Cardiac septum (tissue), 1 donor: ENCODE results near the gene DEPP1. TPM values are rescaled to one million over a fixed set of nuclear protein-coding genes. Genes with fewer than 3 reads are reported as not detected.
A peak's percentile ranks its signal among the peaks of the same experiment; 100 is the strongest.
"Not testable (repeated sequence)": the region's sequence is repeated elsewhere in the genome, so short reads cannot be mapped to it uniquely, and the experiment has no call there.

ENCODE experiments used
- DNase-seq: peaks from one replicate; pipeline ENCODE4 v3.0.0-alpha.2; 2020; ENCODE audit warnings: low spot score
- intact Hi-C: fragments of 100-400 bp; cut with DNase I; formaldehyde crosslinking; loops from one replicate; pipeline ENCODE4 v1.14.0; 2022
- long read RNA-seq: library from polyadenylated mRNA; unstranded; transcript quantifications from one replicate; pipeline ENCODE4 v2.0.0, GENCODE V29; 2021
- total RNA-seq: library from RNA; stranded (reverse); fragmentation: NEBNext Ultra II Directional; extraction: Animal tissue kit (Norgen Biotek cat#: 25700); gene quantifications from one replicate; pipeline ENCODE4 v1.2.1, GENCODE V29; 2021
- donor health status: DM: no; HTN: no; CAD: no.

The DEPP1 gene, protein sequence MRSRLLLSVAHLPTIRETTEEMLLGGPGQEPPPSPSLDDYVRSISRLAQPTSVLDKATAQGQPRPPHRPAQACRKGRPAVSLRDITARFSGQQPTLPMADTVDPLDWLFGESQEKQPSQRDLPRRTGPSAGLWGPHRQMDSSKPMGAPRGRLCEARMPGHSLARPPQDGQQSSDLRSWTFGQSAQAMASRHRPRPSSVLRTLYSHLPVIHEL
- total RNA-seq = 45.5 TPM
- long read RNA-seq, transcript DEPP1-201 (2 exons, 2,120 nt) = major isoform, 42 of 60 reads
- long read RNA-seq, partial matches to known transcripts = 18 of 60 reads
- long read RNA-seq, other reads (novel, unspliced or antisense) = 0 of 60 reads

DNA sequence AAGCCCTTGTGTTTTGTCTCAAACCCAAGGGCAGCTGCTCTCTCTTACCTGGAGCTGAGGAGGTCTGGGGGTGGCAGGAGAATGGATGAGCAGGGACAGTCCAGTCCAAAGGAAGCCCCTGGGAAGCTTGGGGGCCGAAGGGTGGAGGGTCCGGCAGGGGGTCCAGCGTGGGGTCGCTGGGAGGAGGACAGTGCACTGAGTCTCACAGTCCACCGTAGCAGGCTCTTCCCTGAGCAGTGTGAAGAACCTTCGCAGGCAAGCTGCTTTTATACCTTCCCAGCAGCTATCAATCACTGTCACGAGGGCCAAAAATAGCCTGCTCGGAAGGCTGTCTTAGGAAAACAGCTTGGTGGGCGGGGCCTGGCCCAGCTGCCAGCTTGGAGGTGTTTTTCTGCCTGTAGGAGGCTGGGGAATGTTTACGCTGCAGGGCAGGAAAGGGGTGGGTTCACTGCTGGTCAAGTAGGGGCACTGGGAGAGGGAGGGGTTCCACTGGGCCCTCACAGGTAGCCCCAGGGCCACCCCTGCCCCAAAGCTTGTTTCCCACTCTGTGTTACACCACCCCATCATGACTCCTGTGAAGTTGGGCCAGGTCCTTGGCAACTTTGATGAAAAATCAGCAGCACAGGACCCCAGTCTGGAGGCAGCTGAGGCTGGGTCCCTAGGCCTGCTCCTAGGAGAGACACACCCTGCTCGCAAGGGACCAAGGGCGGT is at the start of gene DEPP1:
Gene DEPP1 (minus strand): TSS at position 240 of the 711 bp plus-strand sequence. CDS start 779 bp downstream, outside the sequence.
- peak; percentile 95 for DNase-seq
- intact Hi-C loops = loop anchor here (2.0 to 10.0 kb wide), 3 partner anchors 20 to 104 kb away; partner anchors contain the start of genes RASSF4 and ZNF22

DNA sequence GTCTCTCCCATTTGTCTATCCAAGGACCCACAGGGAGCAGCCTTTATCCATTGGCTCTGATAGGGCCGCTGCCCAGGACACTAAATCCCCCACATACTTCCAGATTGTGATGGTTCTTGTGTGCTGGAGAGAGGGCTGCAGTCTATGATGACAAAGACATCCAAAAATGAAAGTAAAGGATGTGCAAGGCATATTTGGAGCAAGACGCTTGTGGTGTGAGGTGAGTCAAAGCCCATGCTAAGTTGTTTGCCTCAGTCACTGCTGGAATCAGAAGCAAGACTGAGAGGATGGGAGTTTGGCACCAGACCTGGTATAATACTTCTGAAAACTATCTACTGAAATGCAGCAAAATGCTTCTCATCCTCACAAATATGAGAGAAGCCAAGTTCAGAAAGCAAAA is 44.8 kb upstream of the DEPP1 start:
- intact Hi-C loops = no loop called here
- DNase-seq = no peak

DNA sequence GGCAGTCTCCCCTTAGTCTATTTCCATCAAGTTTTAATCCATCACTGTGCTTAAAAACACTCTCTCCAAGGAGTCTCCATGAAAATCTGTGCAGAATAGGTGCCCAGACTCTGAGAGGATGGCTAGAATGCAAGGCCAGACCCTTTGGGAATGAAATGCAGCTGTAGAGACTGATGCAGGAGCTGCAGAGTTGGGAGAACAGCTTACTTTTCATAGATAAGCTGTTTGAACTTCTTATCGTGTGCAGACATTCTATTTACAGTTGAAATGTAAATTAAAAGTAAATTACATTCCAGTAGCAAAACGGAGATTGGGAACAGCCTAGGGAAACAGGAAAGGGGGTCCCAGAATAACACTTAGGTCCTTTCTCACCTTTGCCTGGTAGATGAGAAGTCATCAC is 37.0 kb upstream of the DEPP1 start:
- DNase-seq = no peak
- intact Hi-C loops = no loop called here

DNA sequence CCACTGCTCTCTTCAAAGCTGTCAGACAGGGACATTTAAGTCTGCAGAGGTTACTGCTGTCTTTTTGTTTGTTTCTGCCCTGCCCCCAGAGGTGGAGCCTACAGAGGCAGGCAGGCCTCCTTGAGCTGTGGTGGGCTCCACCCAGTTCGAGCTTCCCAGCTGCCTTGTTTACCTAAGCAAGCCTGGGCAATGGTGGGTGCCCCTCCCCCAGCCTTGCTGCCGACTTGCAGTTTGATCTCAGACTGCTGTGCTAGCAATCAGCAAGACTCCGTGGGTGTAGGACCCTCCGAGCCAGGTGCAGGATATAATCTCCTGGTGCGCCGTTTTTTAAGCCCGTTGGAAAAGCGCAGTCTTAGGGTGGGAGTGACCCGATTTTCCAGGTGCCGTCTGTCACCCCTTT is 35.9 kb upstream of the DEPP1 start:
- DNase-seq, intact Hi-C loops: not testable (repeated sequence)

DNA sequence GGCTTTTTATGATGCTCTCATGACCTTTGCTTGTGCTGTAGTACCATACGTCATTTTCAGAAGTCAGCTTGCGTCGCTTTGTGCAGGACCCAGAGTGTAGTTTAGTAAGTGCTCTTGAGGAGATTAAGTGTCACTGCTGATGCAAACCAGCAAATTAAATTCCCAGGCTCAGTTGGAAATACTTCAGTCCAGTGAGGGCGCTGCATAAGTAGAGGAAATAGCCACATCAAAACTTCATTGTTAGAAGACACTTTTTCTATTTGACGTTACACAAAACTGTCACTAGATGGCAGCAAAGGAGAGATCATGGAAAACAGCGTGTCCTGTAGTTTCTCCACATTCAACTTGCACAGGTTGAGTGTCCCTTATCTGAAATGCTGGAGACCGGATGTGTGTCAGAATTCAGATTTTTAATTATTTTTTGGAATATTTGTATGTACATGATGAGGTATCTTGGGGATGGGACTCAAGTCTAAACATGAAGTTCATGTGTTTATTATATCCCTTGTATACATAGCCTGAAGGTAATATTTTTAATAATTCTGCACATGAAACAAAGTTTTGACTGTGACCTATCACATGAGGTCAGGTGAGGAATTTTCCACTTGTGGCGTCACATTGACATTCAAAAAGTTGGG is 30.0 kb upstream of the DEPP1 start:
- no peak for DNase-seq
- intact Hi-C loops = loop anchor here (5.0 kb wide), 1 partner anchor 664 kb away; the partner anchor contains the start of gene ZFAND4

DNA sequence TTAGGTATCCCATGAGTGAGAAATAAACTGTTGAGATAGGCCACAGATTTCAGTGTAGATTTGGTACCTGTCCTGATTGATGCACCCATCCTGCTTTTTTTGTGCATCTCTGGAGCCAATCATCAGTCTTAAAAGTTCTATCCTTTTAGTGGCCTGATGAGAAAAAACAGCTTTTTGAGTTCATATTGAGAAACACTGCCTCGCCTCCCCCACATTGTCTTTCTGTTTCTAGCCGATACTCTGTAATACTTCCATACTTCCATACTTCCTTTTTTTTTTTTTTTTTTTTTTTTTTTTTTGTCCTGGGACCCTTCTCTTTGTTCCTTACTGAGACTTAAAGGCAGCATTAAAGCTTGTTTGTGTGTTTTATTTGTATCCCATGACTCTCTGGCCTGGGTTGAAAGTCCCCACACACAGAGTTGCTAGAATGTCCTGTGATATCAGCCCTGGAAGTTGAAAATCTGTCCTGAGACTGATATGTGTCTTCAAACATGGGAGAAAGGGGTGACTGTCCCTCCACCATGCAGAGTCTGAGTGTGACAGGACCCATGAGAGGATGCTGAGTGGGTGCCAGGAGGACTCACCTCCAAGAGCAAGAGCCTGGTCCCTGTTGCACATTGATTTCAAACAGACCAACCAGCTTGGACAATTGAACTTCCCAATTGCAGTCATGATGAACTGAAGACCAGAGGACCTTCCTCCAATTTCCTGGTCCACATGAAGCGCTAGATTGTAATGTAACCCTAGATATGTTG is 27.8 kb upstream of the DEPP1 start:
- no peak for DNase-seq
- intact Hi-C loops = loop anchor here (5.0 kb wide), 1 partner anchor 666 kb away; the partner anchor contains the start of gene ZFAND4

DNA sequence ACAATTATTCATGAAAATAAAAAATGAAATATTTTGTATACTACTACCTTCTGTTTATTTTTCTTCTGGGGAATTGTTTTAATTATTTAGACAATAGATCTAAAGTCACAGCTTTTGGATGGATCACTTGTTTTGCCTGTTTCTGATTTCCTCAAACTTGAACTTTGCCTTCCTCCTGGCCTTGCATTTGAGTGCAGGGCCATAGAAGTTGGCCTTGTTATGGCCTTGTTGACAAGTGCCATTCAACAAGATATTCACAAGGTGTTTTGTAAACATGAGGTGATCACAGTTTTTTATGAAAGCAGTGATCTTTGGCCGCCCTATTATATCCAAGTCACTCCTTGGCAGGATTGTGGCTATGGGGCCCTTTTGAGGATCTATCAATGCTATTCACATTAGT is 26.7 kb upstream of the DEPP1 start:
- DNase-seq = no peak
- intact Hi-C loops = loop anchor here (5.0 kb wide), 1 partner anchor 667 kb away; the partner anchor contains the start of gene ZFAND4

DNA sequence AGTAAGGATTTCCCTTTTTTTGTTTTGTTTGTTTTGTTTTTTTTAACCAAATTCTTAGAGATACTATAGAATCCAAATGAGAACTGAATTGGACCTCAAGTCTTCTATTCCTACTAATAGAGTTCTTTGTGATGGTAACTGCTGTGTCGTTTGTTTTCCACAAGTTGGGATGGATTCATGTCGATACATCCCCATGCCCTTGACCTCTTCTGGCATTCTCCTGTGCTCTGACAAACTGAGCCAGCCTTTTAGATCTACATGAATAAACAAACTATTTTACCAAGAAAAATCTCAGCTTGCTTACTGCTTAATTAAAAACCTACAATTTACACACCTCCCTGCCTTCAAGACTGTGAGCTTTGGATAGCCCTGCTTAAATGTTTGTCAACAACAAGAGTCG is 26.1 kb upstream of the DEPP1 start:
- no peak for DNase-seq
- intact Hi-C loops = loop anchor here (5.0 kb wide), 2 partner anchors 37 to 668 kb away; partner anchors contain the start of gene ZFAND4

DNA sequence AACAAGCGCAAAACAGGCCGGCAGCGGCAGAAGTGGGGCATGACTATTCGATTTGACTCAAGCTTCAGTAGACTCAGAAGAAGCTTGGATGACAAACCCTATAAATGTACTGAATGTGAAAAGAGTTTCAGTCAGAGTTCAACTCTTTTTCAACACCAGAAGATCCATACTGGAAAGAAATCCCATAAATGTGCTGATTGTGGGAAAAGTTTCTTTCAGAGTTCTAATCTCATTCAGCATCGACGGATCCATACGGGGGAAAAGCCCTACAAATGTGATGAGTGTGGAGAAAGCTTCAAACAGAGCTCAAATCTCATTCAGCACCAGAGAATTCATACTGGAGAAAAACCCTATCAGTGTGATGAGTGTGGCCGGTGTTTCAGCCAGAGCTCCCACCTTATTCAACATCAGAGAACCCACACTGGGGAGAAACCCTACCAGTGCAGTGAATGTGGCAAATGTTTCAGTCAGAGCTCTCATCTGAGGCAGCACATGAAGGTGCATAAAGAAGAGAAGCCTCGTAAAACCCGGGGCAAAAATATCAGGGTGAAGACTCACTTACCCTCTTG is 24.9 kb upstream of the DEPP1 start:
- intact Hi-C loops = loop anchor here (5.0 kb wide), 1 partner anchor 36 kb away; no protein-coding TSS in a partner anchor
- DNase-seq = no peak

DNA sequence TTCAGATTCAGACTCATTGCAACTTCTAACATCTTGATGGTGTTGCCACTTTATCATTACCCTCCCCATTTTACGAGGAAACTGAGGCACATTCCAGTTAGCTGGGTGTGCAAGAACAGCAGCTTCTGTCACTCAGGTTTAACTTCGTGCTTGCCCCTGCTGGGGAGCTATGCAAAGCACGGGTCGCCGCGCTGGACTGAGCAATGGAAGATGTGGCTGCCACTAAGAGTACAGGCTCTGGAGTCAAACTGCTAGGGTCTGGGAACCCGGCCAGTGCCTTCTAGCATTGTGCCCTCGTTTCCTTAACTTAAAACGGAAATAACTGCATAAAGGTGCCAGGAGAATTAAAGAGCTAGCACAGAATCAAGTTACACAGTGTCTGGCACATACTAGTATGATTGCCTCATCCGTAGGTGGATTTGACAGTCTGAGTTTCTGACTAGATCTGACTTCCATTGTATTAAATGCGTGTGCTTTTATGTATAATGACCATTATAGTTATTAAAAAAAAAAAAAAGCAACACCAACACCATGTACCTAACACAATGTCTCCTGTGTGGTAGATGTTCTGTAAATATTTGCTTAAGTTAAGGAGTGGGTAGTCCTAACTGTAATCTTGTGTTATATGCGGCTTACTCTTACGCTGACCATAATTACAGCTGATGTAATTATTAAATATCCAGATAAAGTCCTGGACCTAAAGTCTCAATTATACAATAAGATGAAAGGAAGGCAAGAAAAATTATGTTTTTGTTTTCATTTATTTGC is 23.0 kb upstream of the DEPP1 start:
- intact Hi-C loops = loop anchor here (2.0 to 5.0 kb wide), 2 partner anchors 23 to 34 kb away; partner anchors contain the start of gene DEPP1
- no peak for DNase-seq

DNA sequence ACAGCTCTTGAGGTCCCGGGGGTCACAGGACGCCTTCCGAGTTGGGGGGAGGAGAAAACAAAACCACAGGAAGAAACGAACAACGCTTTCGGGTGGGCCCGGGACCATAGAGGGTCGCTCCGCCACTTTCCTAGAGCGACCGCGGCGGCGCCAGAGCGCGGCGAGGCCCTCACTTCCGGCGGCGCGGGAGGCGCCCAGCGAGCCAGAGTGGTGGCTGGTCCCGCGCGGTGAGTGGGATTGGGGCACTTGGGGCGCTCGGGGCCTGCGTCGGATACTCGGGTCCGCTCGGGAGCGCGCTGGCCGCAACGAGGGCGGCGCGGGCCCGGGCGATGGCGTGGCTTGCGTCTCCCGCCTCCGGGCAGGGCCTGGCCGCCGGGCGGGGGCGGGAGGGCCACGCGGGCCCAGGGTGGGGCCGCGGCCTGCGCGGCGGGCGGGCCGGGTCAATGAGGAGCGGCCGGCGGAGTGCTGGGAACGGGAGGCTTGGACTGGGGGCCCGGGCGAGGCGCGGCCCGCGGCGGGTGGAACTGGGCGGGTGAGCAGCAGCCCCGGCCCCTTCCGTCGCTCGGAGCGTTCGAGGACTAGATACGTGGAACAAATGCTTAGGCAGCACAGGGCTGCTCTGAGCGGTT is 22.3 kb upstream of the DEPP1 start, which contains the start of gene ZNF22:
Gene ZNF22 (plus strand): TSS at position 172 of the 629 bp plus-strand sequence. CDS start 2,446 bp downstream, outside the sequence.
- intact Hi-C loops = loop anchor here (2.0 to 5.0 kb wide), 2 partner anchors 22 to 34 kb away; partner anchors contain the start of gene DEPP1
- no peak for DNase-seq

DNA sequence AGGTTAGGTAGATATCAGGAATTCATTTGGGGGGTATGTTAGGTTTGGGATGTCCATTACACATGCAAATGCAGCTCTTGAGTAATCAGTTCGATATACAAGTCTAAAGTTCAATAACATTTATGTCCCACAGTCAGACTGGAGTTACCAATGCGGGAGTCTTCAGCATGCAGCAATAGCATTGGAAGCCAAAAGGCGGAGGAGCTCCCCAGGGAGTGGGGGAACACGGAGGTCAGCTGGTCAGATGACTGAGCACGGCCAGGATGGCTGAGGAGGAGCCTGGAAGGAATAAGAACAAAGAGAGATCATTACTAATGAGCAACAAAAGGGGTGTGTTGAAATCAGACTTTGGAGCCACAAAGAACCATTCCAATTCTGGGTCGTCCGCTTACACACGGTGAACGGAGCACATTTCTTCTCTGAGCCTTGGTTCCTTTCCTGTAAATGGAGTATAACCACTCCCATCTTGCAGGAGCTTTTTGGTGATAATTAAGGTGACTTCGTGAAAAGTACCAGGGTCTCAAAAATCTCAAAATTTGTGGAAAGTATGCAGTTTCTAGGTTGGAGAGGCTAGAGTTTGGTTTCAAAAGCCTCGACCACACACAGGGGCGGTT is 21.6 kb upstream of the DEPP1 start:
- intact Hi-C loops = loop anchor here (2.0 to 5.0 kb wide), 2 partner anchors 21 to 33 kb away; partner anchors contain the start of gene DEPP1
- DNase-seq = no peak

DNA sequence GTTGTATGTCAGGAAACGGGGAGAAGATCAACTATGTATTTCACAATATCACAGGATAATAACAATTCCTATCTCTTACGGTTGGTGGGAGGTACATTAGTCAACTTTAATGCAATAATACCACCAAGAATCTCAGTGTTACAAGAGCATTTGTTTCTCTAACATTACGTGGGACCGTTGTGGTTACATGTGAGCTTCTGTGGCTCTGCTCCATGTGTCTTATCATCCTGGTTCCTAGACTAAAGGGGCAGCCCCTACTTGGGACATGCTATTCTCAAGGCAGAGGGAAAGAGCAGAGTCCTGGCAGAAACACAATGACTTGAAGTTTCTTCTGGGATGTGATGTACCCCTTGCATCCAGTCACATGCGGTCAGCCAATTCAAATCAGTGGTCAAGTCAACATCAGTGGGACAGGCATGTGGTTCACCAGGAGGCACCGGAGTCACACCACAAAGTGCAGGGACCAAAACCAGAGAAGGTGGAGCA is 19.6 kb upstream of the DEPP1 start:
- no peak for DNase-seq
- intact Hi-C loops = loop anchor here (5.0 kb wide), 1 partner anchor 1861 kb away; the partner anchor contains the start of gene CSGALNACT2

DNA sequence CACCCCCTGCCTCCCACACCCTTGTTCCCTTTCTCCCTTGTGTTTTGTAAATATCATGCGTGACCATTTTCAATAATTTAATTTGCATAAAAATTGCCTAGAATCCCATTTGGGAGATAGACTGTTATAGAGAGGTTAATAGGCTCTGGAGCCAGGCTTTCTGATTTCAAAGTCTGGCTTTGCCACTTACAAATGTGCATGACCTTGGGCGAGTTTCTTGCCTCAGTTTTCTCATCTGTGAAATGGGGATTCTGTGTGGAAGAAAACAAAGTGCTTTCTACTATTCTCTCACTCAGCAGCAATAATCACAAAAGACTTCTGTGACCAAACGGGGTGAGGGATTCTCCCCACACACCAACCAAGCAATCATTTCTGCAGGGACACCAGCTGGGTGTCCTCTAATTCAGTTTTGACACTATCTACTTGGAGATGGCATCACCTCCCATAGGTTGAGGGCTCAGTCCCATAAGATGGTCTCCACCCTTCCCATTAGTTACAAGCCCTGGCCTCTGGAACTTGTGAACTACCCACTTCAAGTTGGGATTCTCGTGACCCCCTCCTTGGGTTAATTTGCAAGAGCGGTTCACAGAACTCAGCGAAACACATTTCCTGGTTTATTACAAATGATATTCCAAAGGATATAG is 18.6 kb upstream of the DEPP1 start:
- no peak for DNase-seq
- intact Hi-C loops = loop anchor here (5.0 kb wide), 1 partner anchor 1860 kb away; the partner anchor contains the start of gene CSGALNACT2

DNA sequence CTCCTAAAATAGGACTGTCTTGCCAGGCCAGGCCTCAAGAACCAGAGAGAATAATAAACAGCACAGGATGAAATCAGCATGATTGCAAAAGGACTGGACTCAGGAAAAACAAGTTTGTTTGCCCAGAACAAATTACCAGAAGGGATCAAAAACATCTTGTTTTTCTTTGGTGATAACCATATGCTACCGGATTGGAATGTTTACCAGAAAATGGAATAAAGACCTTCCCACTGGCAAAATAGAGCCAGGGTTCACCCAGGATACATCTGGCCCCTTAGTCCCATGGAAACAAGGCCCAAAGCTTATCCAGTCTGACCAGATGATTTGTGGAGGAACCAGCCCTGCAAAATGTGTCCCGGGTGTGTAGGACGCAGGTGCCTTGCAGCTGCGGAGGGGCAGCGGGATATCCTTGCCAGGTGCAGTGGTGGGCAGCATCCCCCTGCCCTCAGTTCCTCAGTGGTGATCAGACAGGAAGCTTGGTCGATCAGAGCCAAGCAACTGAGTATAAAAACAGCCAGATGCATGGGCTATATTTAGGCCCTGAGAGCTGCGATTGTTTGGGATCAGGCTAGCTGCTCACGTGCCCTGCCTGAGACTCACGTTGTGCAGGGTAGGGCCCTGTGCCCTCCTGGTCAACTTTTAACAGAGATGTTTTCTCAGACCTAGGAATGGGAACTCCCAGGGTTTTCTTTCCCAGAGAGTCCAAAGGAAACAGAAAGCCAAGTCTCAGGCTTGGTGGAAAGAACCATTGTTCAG is 17.5 kb upstream of the DEPP1 start:
- intact Hi-C loops = loop anchor here (5.0 kb wide), 1 partner anchor 1859 kb away; the partner anchor contains the start of gene CSGALNACT2
- no peak for DNase-seq
